Hematopoietic multipotent progenitor cell treated with erythropoietin and hydrocortisone succinate and interleukin-3 and kit ligand, for 4 days (in vitro differentiated cells): ENCODE results near the gene PLOD1.
A peak's percentile ranks its signal among the peaks of the same experiment; 100 is the strongest.

ENCODE experiments used
- DNase-seq: peaks from one replicate; pipeline ENCODE4 v3.0.0-alpha.2; 2015

PLOD1 gene

GRCh38 chr1:11979851-11980675 lies 45.5 kb downstream of the PLOD1 start, which contains the start of gene MFN2:
TSS of gene MFN2 (plus strand) at chr1:11980444. CDS start at chr1:11989169, 8,725 bp downstream.
- peak; percentile 99 for DNase-seq

- DNase-seq, result peak; percentile 17
Observed at GRCh38 chr1:11980676-11980972, 46.1 kb downstream of the PLOD1 start.

DNA sequence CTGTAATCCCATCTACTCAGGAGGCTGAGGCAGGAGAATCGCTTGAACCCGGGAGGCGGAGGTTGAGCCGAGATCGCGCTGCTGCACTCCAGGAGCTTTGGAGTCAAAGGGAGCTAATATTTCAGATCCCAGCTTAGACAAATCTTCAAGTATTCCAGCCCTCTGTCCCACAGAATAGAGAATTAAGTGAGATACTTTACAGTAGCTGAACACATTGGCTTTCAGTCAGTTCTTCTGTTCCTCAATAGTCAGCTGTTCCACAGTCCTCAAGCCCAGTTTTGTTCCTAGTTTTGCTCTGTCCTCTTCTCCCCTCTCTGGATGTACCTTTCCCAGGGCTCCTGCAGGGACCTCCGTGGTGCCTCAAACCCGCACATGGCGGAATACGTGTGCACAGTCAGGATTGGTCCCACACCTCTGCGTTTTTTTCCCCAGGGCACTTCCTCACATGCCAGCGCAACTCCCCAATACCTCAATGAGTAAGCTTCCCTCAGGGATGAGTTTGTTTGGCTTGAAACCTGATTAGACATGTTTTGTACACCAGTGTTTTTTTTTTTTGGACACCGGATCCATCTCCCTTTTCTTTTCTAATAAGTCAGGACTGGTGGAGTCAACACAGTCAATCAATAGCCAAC lies 47.0 kb downstream of the PLOD1 start:
- DNase-seq, result no peak

GRCh38 chr1:11982010-11982392 lies 47.5 kb downstream of the PLOD1 start:
- DNase-seq, result peak; percentile 48

DNA sequence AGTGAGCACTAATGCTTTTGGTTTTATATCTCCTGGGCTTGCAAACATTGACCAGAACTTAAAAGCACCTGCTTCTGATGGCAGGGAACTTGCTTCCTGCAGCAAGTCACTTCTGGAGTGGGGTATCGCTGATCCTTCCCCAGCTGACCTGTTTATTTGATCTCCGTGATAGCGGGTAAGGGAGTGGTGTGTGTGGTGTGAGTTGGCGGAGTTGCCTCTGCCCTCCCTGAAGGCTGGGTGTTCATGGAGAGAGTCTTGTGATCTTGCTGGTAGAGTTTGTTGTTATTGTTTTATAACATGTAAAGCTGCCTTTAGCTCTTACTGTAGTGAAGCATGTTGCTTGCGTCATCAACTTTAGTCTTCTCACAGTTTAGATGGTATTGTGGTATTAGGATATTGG lies 49.6 kb downstream of the PLOD1 start:
- DNase-seq, result peak; percentile 67

DNA sequence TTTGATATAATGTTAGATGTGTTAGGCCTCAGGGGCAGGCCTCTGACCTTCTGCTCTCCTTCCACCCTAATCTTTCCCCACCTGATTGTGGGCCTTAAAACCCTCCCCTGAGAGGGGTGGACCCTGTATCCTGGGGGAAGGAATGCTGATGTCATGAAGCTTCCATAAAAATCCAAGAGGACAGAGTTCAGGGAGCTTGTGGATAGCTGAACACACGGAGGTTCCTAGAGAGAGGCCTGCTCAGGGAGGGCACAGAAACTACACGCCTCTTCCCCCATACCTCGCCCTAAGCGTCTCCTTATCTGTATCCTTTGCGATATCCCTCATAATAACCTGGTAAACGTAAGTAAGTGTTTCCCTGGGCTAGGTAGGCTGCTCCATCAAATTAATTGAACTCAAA lies 50.1 kb downstream of the PLOD1 start:
- DNase-seq, result no peak

- no peak for DNase-seq
Observed at GRCh38 chr1:11985171-11985570, 50.7 kb downstream of the PLOD1 start.

GRCh38 chr1:11985851-11986250 lies 51.3 kb downstream of the PLOD1 start:
- peak; percentile 30 for DNase-seq

DNA sequence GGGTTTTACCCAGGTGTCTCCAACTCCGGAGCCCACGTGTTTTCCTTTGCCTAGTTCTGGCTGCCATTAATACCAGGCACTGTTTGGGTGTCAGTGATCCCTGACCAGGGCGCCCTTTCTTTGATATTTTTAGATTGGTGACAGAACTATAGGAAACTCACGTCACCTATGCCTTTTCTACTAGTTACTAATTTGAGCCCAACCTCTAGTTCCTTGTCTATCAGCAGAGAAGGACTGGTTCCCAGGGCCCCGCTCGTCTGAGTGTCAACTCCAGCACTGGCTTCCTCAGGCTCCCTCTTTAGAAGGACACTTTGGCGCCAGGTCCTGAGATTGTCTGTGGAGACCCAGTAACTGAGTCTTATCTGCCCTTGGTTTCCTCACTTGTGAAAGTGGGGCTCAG lies 55.2 kb downstream of the PLOD1 start:
- no peak for DNase-seq

DNA sequence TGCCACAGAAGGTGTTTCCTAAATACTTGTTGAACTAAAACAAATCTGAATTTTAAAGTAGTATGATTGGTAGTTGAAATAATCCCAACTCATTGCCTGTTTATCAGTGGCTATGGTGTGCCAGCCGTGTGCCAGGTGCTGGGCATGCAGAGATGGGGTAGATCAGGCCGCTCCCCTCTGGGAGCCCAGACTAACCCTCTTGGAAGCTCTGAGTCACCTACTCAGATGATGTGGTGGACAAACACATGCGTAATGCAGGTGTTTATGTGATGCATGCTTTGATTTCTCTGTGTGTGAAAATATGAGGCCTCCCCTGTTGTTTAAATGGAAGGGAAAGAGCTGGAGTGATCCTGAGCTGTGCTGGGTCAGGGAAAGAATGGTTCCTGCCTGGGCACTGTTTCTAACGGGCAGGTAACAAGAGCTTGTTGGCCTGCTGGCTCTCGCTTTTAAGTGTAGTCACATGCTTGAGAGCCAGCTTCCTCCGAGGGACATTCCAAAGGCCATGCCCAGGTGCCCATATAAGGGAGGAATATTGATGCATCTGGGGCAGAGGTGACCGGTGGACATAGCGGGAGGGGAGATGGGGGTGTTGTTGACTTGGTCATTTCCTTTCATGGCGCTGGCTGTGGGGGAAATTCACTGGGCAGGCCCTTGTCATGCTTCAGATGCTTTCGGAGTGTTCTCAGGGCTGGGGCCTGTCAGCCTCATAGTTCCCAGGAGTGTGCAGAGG lies 56.0 kb downstream of the PLOD1 start:
- DNase-seq, result no peak

DNA sequence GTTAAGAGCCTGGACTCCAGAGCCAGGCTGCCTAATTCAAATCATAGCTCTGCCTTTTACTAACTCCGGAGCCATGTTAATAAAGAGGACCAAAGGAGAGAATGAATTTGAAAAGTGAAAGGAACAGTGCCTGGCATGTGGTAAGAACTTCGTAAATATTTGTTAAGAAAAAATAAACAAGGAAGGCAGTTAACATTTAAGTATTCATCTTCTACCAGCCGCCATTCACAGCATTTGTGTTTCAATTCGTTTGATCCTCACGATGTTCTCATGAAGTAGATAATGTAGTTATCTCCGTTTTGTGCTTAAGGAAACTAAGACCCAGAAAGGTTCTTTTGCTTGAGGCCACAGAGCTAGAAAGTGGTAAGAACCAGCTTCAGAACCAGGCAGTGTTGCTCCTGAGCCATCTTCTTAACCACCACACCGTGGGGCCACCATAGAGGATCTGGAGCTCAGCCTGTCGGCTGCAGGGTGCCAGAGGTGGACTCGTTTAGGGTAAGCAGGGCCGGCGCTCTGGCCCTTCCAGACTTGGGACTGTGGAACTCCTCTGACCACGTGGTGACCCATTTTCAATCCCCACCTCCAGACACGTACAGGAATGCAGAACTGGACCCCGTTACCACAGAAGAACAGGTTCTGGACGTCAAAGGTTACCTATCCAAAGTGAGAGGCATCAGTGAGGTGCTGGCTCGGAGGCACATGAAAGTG lies 57.6 kb downstream of the PLOD1 start:
- DNase-seq, result no peak

GRCh38 chr1:11997081-11997850 lies 62.7 kb downstream of the PLOD1 start:
- DNase-seq, result no peak

GRCh38 chr1:11998636-11999035 lies 64.1 kb downstream of the PLOD1 start:
- DNase-seq, result no peak

DNA sequence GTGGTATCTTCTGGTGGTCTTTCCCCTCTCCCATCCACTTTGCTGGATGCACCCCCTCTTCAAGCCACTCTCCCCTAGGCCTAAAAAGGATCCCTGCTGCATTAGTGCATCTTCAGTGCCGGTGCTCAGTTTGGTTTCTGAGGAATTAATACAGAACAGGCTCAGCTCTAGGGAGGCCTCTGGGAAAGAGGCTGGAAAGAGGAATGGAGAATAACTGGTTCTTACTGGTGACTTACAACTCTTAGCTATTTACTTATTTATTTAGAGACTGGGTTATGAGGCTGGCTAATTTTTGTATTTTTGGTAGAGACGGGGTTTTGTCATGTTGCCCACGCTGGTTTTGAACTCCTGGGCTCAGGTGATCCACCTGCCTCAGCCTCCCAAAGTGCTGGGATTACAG lies 64.7 kb downstream of the PLOD1 start:
- DNase-seq, result no peak

GRCh38 chr1:12001249-12001917 lies 66.9 kb downstream of the PLOD1 start:
- peak; percentile 77 for DNase-seq

GRCh38 chr1:12001996-12002493 lies 67.5 kb downstream of the PLOD1 start:
- peak; percentile 45 for DNase-seq

- no peak for DNase-seq
Observed at GRCh38 chr1:12003762-12004161, 69.2 kb downstream of the PLOD1 start.

DNA sequence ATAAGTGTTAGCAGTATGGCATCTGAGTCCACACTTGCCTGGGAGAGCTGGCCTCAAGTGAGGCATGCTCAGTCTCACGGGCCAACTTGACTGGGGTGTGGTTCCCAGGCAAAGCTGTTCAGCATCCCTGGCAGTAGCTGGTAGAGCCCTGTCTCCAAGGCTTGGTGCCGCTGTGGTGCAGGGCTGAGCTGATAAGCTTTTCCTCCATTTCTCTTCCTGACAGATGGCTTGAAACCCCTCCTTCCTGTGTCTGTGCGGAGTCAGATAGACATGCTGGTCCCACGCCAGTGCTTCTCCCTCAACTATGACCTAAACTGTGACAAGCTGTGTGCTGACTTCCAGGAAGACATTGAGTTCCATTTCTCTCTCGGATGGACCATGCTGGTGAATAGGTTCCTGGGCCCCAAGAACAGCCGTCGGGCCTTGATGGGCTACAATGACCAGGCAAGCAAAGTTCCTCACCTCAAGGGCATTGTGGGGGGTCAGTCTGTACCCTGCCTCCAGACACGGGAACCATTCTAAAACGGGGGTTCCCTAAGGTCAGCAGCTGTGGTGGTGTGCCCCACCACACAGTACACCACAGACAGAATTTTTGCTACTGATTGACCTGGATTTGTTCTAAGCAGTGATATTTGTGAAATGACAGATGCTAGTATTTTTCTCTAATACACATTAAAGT lies 71.1 kb downstream of the PLOD1 start:
- DNase-seq, result peak; percentile 98

DNA sequence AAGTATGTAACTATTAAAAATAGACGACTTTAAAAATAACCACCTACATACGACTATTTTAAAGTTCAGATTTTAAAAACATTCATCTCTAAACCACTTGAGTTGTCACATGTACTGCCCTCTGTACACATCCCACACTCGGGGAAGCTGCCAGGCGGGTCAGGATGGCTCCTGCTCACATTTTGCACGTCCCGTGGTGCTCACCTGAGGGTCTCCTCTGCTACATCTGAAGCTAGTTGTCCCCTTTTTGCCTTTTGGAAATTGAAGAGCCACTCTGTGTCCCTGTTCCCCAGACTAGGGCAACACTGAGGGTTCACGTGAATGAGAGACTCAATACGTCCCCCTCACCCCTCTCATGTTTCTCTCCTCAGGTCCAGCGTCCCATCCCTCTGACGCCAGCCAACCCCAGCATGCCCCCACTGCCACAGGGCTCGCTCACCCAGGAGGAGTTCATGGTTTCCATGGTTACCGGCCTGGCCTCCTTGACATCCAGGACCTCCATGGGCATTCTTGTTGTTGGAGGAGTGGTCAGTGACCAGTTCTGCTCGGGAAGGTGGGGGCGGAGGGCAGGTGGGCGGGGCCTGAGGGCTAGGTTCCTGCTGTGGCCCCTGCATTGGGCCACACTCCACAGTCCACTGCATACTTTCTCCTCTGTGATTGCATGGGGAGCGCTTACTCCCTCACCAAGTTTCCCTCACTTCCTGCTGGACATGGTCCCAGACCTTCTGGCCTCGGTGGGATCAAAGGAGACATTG lies 71.8 kb downstream of the PLOD1 start:
- no peak for DNase-seq

DNA sequence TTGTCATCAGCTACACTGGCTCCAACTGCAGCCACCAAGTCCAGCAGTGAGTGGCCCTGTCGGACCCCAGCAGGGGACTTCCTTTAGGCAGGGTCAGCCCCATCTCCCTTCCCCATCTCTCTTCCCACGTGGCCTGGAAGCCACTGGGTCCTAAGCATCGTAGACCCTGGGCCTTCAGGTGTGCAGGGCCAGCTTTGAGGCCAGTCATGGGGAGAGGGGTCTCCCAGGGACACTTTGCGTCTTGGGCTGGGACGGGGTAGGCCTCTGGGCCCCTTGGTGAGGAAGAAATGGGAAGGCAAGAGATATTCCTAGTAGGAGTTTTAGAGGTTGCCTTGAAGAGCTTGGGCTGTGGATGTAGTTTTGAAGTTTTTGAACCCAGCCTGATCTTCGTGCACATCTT lies 72.7 kb downstream of the PLOD1 start:
- DNase-seq, result no peak
